Vagina (tissue), 2 donors: ENCODE results near the gene PRDM7.

Source experiments
- CTCF ChIP-seq, 3 experiments: fragments of 450-650 bp in 2 of 3; fragments of 200-600 bp in 1 of 3; sonication (generic) in 1 of 3; IDR thresholded peaks; one replicate each; pipeline ENCODE4 v1.5.1; 2017 to 2019; ENCODE audit warnings: antibody characterized with exemption in 3 of 3, mild to moderate bottlenecking in 2 of 3, moderate library complexity in 2 of 3
- POLR2A ChIP-seq, 2 donors: fragments of 450-650 bp; IDR thresholded peaks; one replicate each; pipeline ENCODE4 v1.6.1; 2017; ENCODE audit warnings: antibody characterized with exemption in 2 of 2, mild to moderate bottlenecking in 2 of 2, moderate library complexity in 2 of 2
- POLR2AphosphoS5 ChIP-seq, 2 donors: sonication (generic); formaldehyde crosslinking; IDR thresholded peaks; one replicate each; pipeline ENCODE4 v1.9.0; 2017; ENCODE audit warnings: antibody characterized with exemption in 2 of 2, mild to moderate bottlenecking in 2 of 2, low read depth in 1 of 2; ENCODE audit not compliant: insufficient read depth in 1 of 2

GRCh38 chr16:90034504-90034903, 42.6 kb downstream of the PRDM7 start:
- no peak for TF ChIP-seq POLR2A (IDR thresholded peaks at IDR 0.05)
- TF ChIP-seq POLR2AphosphoS5 (IDR thresholded peaks at IDR 0.05; ENCODE audit: insufficient read depth in 1 of 2, low read depth in 1 of 2), result no peak
- TF ChIP-seq CTCF (IDR thresholded peaks at IDR 0.05), result no peak
